GM10266 (cell line): ENCODE results near the gene DAW1.

Experiments
- DNase-seq: peaks from one replicate; pipeline ENCODE4 v3.0.0; 2012; ENCODE audit errors: extremely low spot score
- CTCF ChIP-seq: IDR thresholded peaks from 2 replicates; pipeline ENCODE4 v1.5.1; 2012; ENCODE audit warnings: mild to moderate bottlenecking, low read depth; ENCODE audit not compliant: control insufficient read depth, insufficient read depth; ENCODE audit errors: missing control alignments

DAW1 gene

GRCh38 chr2:227870710-227871374 lies 589 bp upstream of the DAW1 start:
- no peak for DNase-seq
- no peak for TF ChIP-seq CTCF

DNA sequence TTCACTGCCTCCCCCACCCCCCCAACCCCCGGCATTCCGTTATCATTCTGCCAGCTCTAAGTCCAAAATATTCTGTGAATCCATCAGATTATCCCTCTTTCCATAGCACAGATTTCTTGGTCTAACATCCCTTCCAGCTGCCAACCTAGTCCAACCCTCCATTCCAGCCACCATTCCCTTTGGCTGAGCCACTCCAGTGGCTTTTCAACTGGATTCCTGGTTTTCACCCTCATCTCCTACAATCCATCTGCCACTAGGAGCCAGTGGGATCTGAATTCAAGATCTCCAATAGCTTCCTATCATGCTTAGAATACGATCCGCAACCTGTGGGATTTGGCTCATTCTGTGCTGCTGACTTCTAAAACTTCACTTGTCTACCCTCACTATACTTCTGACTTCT lies 1.2 kb downstream of the DAW1 start:
- no peak for TF ChIP-seq CTCF
- no peak for DNase-seq

GRCh38 chr2:227876300-227876801 lies 4.9 kb downstream of the DAW1 start:
- TF ChIP-seq CTCF, result no peak
- DNase-seq, result no peak

DNA sequence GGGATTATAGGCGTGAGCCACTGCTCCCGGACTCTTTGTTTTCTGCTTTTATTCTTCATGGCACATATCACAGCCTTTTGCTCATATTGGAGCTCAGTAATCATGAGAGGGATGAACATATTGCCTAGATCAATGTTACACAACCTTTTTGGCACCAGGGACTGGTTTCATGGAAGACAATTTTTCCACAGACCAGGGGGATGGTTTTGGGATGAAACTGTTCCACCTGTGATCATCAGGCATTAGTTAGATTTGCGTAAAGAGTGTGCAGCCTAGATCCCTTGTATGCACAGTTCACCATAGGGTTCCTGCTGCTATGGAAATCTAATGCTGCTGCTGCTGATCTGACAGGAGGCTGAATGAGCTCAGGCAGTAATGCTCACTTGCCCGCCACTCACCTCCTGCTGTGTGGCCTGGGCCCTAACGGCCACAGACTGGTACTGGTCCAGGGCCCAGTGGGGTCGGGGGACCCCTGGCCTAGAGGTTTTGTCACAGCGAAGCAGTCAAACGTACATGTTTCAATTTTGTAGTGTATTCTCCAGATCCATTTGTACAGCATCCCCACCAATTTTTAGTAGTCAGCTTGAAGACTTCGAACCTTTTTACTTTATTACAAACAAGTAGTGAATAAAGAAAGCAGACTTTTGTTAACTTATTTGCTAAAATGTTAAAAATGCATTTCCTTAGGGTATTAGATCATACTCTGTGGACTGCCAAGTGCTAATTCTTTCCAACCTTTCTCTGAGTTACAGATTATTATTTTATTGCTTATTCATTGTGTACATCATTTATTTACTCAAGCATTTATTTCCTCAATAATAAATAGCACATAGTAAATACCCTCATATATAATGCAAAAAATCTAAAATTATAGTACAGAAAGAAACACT lies 6.2 kb downstream of the DAW1 start:
- no peak for TF ChIP-seq CTCF
- no peak for DNase-seq

DNA sequence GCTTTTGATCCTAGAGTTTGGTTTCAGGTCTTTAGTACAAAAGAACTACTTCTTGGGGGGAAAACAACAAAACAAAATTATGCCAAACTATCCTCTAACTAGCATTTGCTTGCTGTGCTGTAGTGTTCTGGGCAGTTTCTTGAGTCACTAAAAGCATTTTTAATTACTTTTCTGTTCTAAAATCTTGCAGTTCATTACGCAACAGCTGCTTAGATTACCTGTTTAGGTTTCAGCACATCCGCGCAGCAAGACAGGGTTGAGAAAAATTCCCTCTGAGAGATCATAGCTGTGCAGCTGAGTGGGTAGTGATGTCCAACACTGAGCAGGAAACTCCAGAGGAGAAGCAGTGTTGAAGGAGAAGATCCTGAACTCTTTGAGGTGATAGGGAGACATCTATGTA lies 9.0 kb downstream of the DAW1 start:
- DNase-seq, result no peak
- no peak for TF ChIP-seq CTCF

GRCh38 chr2:227881866-227882517 lies 10.6 kb downstream of the DAW1 start:
- no peak for DNase-seq

More at GRCh38 chr2:227881866-227882517, 10.6 kb downstream of the DAW1 start:
- TF ChIP-seq CTCF, result no peak
